B cell (primary cell): ENCODE results near the gene DNAJC7. TPM values are rescaled to one million over a fixed set of nuclear protein-coding genes. Genes with fewer than 3 reads are reported as not detected.

ENCODE experiments used
- ATAC-seq: fragments of 200-7000 bp; cut with Tn5 transposase; one replicate; pipeline ENCODE4 v1.10.0; 2021; ENCODE audit warnings: low read depth, mild to moderate bottlenecking, moderate number of reproducible peaks, moderate library complexity
- CTCF ChIA-PET: fragments of 350-600 bp; sonication (Branson Sonifier 250); formaldehyde crosslinking; loops from one replicate; lab custom pipeline; 2021; ENCODE audit warnings: antibody characterized with exemption, inconsistent platforms; lab: Charles Lee
- POLR2A ChIA-PET: fragments of 350-600 bp; sonication (Branson Sonifier 250); formaldehyde crosslinking; loops from one replicate; lab custom pipeline; 2021; ENCODE audit warnings: antibody characterized with exemption; lab: Charles Lee
- DNase-seq: peaks from one replicate; pipeline ENCODE4 v3.0.0; 2013
- H2AFZ ChIP-seq: 2 replicates; pipeline ENCODE4 v1.6.1; 2012; ENCODE audit warnings: mild to moderate bottlenecking, low read depth, low read length; ENCODE audit not compliant: insufficient read depth, poor library complexity, severe bottlenecking
- H3K27ac ChIP-seq, 2 donors: 1 replicate in 1 of 2; 2 replicates in 1 of 2; pipeline ENCODE4 v1.5.1; 2012 to 2013; ENCODE audit warnings: low read length in 2 of 2, mild to moderate bottlenecking in 2 of 2, moderate library complexity in 1 of 2
- H3K27me3 ChIP-seq, 4 experiments: fragments of 200-600 bp in 1 of 4; sonication (generic) in 1 of 4; replicated peaks in 1 of 4; 1 replicate in 2 of 4; 2 replicates in 2 of 4; pipeline versions ENCODE4 v1.6.1 to v1.7.0; 2013 to 2016; ENCODE audit warnings: low read length in 3 of 4, mild to moderate bottlenecking in 2 of 4, mixed read lengths in 1 of 4, moderate library complexity in 1 of 4; ENCODE audit not compliant: insufficient read depth in 4 of 4, control insufficient read depth in 3 of 4; ENCODE audit errors: control extremely low read depth in 1 of 4
- H3K36me3 ChIP-seq, 2 experiments: replicated peaks in 1 of 2; 1 replicate in 1 of 2; 2 replicates in 1 of 2; pipeline versions ENCODE4 v1.6.1 to v1.7.1; 2013; ENCODE audit warnings: low read length in 1 of 2; ENCODE audit not compliant: insufficient read depth in 2 of 2, control insufficient read depth in 1 of 2; ENCODE audit errors: control extremely low read depth in 1 of 2, extremely low read depth in 1 of 2
- H3K4me1 ChIP-seq, 2 donors: fragments of 200-600 bp in 1 of 2; sonication (generic) in 1 of 2; 1 replicate in 1 of 2; 2 replicates in 1 of 2; pipeline versions ENCODE4 v1.5.1 to v1.6.1; 2013 to 2017; ENCODE audit warnings: low read length in 2 of 2; ENCODE audit not compliant: control insufficient read depth in 2 of 2, insufficient read depth in 2 of 2
- H3K4me2 ChIP-seq: replicated peaks from 2 replicates; pipeline ENCODE3; 2012; ENCODE audit warnings: mild to moderate bottlenecking, low read depth, low read length; ENCODE audit not compliant: poor library complexity, severe bottlenecking
- H3K4me3 ChIP-seq, 5 experiments: fragments of 200-600 bp in 1 of 5; sonication (generic) in 1 of 5; 1 replicate in 3 of 5; 2 replicates in 2 of 5; pipeline versions ENCODE4 v1.5.1 to v1.7.0; 2011 to 2016; ENCODE audit warnings: low read length in 4 of 5, mild to moderate bottlenecking in 4 of 5, low read depth in 2 of 5, control low read depth in 1 of 5, moderate library complexity in 1 of 5; ENCODE audit not compliant: insufficient read depth in 1 of 5; ENCODE audit errors: control extremely low read depth in 1 of 5, extremely low read depth in 1 of 5
- H3K79me2 ChIP-seq: fragments of 200-600 bp; sonication (generic); one replicate; pipeline ENCODE4 v1.6.0; 2016; ENCODE audit warnings: low read length; ENCODE audit not compliant: control insufficient read depth, insufficient read depth
- H3K9ac ChIP-seq: fragments of 200-600 bp; sonication (generic); 2 replicates; pipeline ENCODE4 v1.6.1; 2017; ENCODE audit warnings: mild to moderate bottlenecking, low read length, moderate library complexity
- H3K9me3 ChIP-seq, 3 donors: one replicate each; pipeline versions ENCODE4 v1.6.1 to v1.7.1; 2013; ENCODE audit warnings: low read length in 2 of 3; ENCODE audit not compliant: control insufficient read depth in 2 of 3, insufficient read depth in 1 of 3; ENCODE audit errors: control extremely low read depth in 1 of 3
- H4K20me1 ChIP-seq: 2 replicates; pipeline ENCODE4 v1.6.0; 2012; ENCODE audit warnings: mild to moderate bottlenecking, low read length; ENCODE audit not compliant: insufficient read depth, control insufficient read depth, poor library complexity, severe bottlenecking
- H3K27ac Mint-ChIP-seq: one replicate; pipeline ENCODE4 v1.8.0; 2021; ENCODE audit warnings: mixed read lengths
- H3K27me3 Mint-ChIP-seq: one replicate; pipeline ENCODE4 v1.8.0; 2021; ENCODE audit warnings: mixed read lengths
- H3K4me1 Mint-ChIP-seq: one replicate; pipeline ENCODE4 v1.8.0; 2021; ENCODE audit warnings: mixed read lengths
- H3K4me3 Mint-ChIP-seq: one replicate; pipeline ENCODE4 v1.8.0; 2021; ENCODE audit warnings: mixed read lengths
- H3K9me3 Mint-ChIP-seq: one replicate; pipeline ENCODE4 v1.8.0; 2022; ENCODE audit warnings: mixed read lengths; ENCODE audit not compliant: insufficient read depth
- CTCF ChIP-seq: fragments of 200-600 bp; IDR thresholded peaks from one replicate; pipeline ENCODE4 v1.8.0; 2022; ENCODE audit warnings: antibody characterized with exemption, mild to moderate bottlenecking
- EZH2 ChIP-seq: IDR thresholded peaks from 2 replicates; pipeline ENCODE4 v1.6.1; 2012; ENCODE audit warnings: borderline replicate concordance, low read depth, mild to moderate bottlenecking, moderate library complexity, low read length; ENCODE audit not compliant: insufficient read depth, poor library complexity, severe bottlenecking
- WGBS: methylation state at CpG from one replicate; pipeline ENCODE4 v1.1.5; 2013; ENCODE audit warnings: missing lambda C conversion rate; ENCODE audit not compliant: insufficient coverage; 5-methylcytosine and 5-hydroxymethylcytosine counted together
- intact Hi-C: fragments of 100-400 bp; cut with micrococcal nuclease; formaldehyde crosslinking; loops from one replicate; pipeline ENCODE4 v1.10.0; 2022
- polyA plus RNA-seq: library from polyadenylated mRNA; depleted of rRNA; stranded (reverse); fragments of >200 nt; gene quantifications from 2 replicates; pipeline ENCODE4 v1.2.3, GENCODE V29; 2012
- total RNA-seq, 2 donors: library from RNA; stranded (reverse); fragments of 120-200 nt in 1 of 2; gene quantifications; 1 replicate in 1 of 2; 2 replicates in 1 of 2; pipeline versions ENCODE4 v1.2.3 to v1.2.4, GENCODE V29; 2013 to 2022

DNAJC7 gene
- total and polyA plus RNA-seq, 2 donors (not counting 1 experiment from before 2014, with no cell fraction given): 22.0 to 152 TPM

- TF ChIP-seq EZH2 (no peak), CTCF (no peak)
- intact Hi-C loops: loop anchor here (10.0 kb wide), 1 partner anchor 233 kb away; the partner anchor contains the start of gene HAP1
- Histone ChIP-seq H3K36me3 (peaks cover 7 to 23% of the 10 kb centered on the region in 2 experiments), H4K20me1 (peaks cover 27% of the 10 kb centered on the region), H3K9me3 (peaks cover 0 to 2% (median 0%) of the 10 kb centered on the region in 3 donors), H3K4me1 (peaks cover 24 to 45% of the 10 kb centered on the region in 2 donors), H3K79me2 (peaks cover 38% of the 10 kb centered on the region), H3K4me2 (peak overlapping the region; percentile 89), H2AFZ (no peak overlapping the region), H3K4me3 (peak overlapping the region in 1 of 5 experiments; percentile 84), H3K27me3 (no peaks in the 10 kb centered on the region), H3K9ac (peak overlapping the region; percentile 74), H3K27ac (peak overlapping the region in 1 of 2 donors; percentile 75)
- DNase-seq (no peak), ATAC-seq (no peak)
- Mint-ChIP-seq H3K9me3 (no peaks in the 10 kb centered on the region), H3K27ac (peak overlapping the region; percentile 83), H3K4me1 (peaks cover 47% of the 10 kb centered on the region), H3K27me3 (no peaks in the 10 kb centered on the region), H3K4me3 (peak overlapping the region; percentile 85)
- POLR2A ChIA-PET: interaction anchor here (1.3 kb wide), 1 partner anchor 37 kb away, joined by 3 read pairs; the partner anchor contains the start of gene ODAD4
- CTCF ChIA-PET: interaction anchor here (8.9 to 11.6 kb wide), 2 partner anchors 50 to 152 kb away, joined by 90 to 104 read pairs; partner anchors contain the start of genes DNAJC7, HSPB9, KAT2A and NKIRAS2
- WGBS: 96% methylated on average over 37 of the region's 37 CpGs
Measured at GRCh38 chr17:41967921-41968578, 49.2 kb downstream of the DNAJC7 start.
